HepG2 (cell line): ENCODE data around the gene ZNF394. TPM values are rescaled to one million over a fixed set of nuclear protein-coding genes. Genes with fewer than 3 reads are reported as not detected.

Source experiments
- ATF1 ChIP-seq: IDR thresholded peaks from 2 replicates; pipeline ENCODE4 v1.6.1; 2016; ENCODE audit warnings: mild to moderate bottlenecking, control low read depth
- DBP ChIP-seq: sonication (generic); formaldehyde crosslinking; IDR thresholded peaks from 2 replicates; pipeline ENCODE4 v1.4.0; 2020; ENCODE audit warnings: missing genetic modification reagents; ENCODE audit errors: not compliant biosample characterization
- FOSL2 ChIP-seq: sonication (generic); formaldehyde crosslinking; IDR thresholded peaks from 2 replicates; pipeline ENCODE4 v1.4.0; 2020; ENCODE audit warnings: missing genetic modification reagents
- GATAD1 ChIP-seq: IDR thresholded peaks from 2 replicates; pipeline ENCODE4 v1.6.1; 2016; ENCODE audit warnings: missing genetic modification reagents, missing compliant biosample characterization
- HOXA3 ChIP-seq: sonication (generic); formaldehyde crosslinking; IDR thresholded peaks from 2 replicates; pipeline ENCODE4 v1.5.0; 2020; ENCODE audit warnings: missing genetic modification reagents
- IKZF1 ChIP-seq: fragments of 450-650 bp; IDR thresholded peaks from 2 replicates; pipeline ENCODE4 v1.7.1; 2016
- JUND ChIP-seq: sonication (generic); formaldehyde crosslinking; IDR thresholded peaks from 2 replicates; pipeline ENCODE4 v1.8.0; 2022; ENCODE audit warnings: mild to moderate bottlenecking, missing genetic modification reagents
- KDM6A ChIP-seq: IDR thresholded peaks from 2 replicates; pipeline ENCODE4 v1.6.1; 2016; ENCODE audit warnings: low read depth
- MAFK ChIP-seq, 2 experiments: IDR thresholded peaks in 1 of 2; conservative IDR thresholded peaks in 1 of 2; 2 replicates each; pipeline ENCODE4 v1.6.1; 2011; ENCODE audit warnings: improper control_type of control experiment in 2 of 2, low read length in 2 of 2
- MLXIP ChIP-seq: sonication (generic); formaldehyde crosslinking; IDR thresholded peaks from 2 replicates; pipeline ENCODE4 v1.9.0; 2021; ENCODE audit warnings: missing genetic modification reagents, borderline replicate concordance
- NFKBIZ ChIP-seq: IDR thresholded peaks from 2 replicates; pipeline ENCODE4 v1.6.1; 2018; ENCODE audit warnings: missing genetic modification reagents, missing compliant biosample characterization
- ONECUT2 ChIP-seq: sonication (generic); formaldehyde crosslinking; IDR thresholded peaks from 2 replicates; pipeline ENCODE4 v1.4.0; 2020; ENCODE audit warnings: missing genetic modification reagents
- SMC3 ChIP-seq: IDR thresholded peaks from 2 replicates; pipeline ENCODE4 v1.6.1; 2011; ENCODE audit warnings: low read length, improper control_type of control experiment
- TMF1 ChIP-seq: sonication (generic); formaldehyde crosslinking; IDR thresholded peaks from 2 replicates; pipeline ENCODE4 v1.8.1; 2022; ENCODE audit warnings: low read depth, missing genetic modification reagents
- WIZ ChIP-seq: sonication (generic); formaldehyde crosslinking; IDR thresholded peaks from 2 replicates; pipeline ENCODE4 v1.5.1; 2020; ENCODE audit warnings: mild to moderate bottlenecking, missing genetic modification reagents
- ZBTB1 ChIP-seq: sonication (generic); formaldehyde crosslinking; IDR thresholded peaks from 2 replicates; pipeline ENCODE4 v1.4.0; 2020; ENCODE audit warnings: missing genetic modification reagents, borderline replicate concordance
- ZKSCAN5 ChIP-seq: sonication (generic); formaldehyde crosslinking; IDR thresholded peaks from 2 replicates; pipeline ENCODE4 v1.5.1; 2020; ENCODE audit warnings: mild to moderate bottlenecking, missing genetic modification reagents
- ZNF274 ChIP-seq: sonication (generic); formaldehyde crosslinking; IDR thresholded peaks from 2 replicates; pipeline ENCODE4 v1.5.1; 2020; ENCODE audit warnings: mild to moderate bottlenecking, missing genetic modification reagents
- ZNF337 ChIP-seq: sonication (generic); formaldehyde crosslinking; IDR thresholded peaks from 2 replicates; pipeline ENCODE4 v1.5.1; 2020; ENCODE audit warnings: missing genetic modification reagents, low read depth, mild to moderate bottlenecking, borderline replicate concordance
- ZNF446 ChIP-seq: sonication (generic); formaldehyde crosslinking; IDR thresholded peaks from 2 replicates; pipeline ENCODE4 v1.5.0; 2020; ENCODE audit warnings: mild to moderate bottlenecking, missing genetic modification reagents
- ZNF790 ChIP-seq: sonication (generic); formaldehyde crosslinking; IDR thresholded peaks from 2 replicates; pipeline ENCODE4 v1.8.0; 2022; ENCODE audit warnings: missing genetic modification reagents, mild to moderate bottlenecking, borderline replicate concordance
- polyA plus RNA-seq, 8 experiments: library from polyadenylated mRNA; depleted of rRNA in 3 of 8; stranded (reverse) in 7 of 8; unstranded in 1 of 8; fragments of >200 nt; fragmentation: Illumina TruSeq in 4 of 8; extraction: Trizol in 4 of 8; gene quantifications; 2 replicates each; pipeline versions ENCODE4 v1.2.1 to v1.2.3, GENCODE V29; 2011 to 2016; ENCODE audit warnings: low read depth in 4 of 8, missing spikeins in 1 of 8, mixed read lengths in 1 of 8; ENCODE audit not compliant: insufficient read depth in 1 of 8
- total RNA-seq, 5 experiments: library from RNA; depleted of rRNA; stranded (reverse); fragments of >200 nt; fragmentation: Illumina TruSeq; extraction: Trizol; gene quantifications; 2 replicates each; pipeline ENCODE4 v1.2.3, GENCODE V29; 2016; ENCODE audit warnings: low read depth in 1 of 5
- TF ChIP-seq, protein P1 (sequence below): IDR thresholded peaks from 2 replicates; pipeline ENCODE4 v1.6.1; 2016; ENCODE audit warnings: low read depth, borderline replicate concordance
- TF ChIP-seq, protein P2 (sequence below): sonication (generic); formaldehyde crosslinking; IDR thresholded peaks from 2 replicates; pipeline ENCODE4 v1.4.0; 2020; ENCODE audit warnings: missing genetic modification reagents

Gene ZNF394
- total and polyA plus RNA-seq, 2 of the 13 experiments (the other 11 are each of a cell fraction or from before 2014, with no cell fraction given): 7.8 to 19.6 TPM

DNA sequence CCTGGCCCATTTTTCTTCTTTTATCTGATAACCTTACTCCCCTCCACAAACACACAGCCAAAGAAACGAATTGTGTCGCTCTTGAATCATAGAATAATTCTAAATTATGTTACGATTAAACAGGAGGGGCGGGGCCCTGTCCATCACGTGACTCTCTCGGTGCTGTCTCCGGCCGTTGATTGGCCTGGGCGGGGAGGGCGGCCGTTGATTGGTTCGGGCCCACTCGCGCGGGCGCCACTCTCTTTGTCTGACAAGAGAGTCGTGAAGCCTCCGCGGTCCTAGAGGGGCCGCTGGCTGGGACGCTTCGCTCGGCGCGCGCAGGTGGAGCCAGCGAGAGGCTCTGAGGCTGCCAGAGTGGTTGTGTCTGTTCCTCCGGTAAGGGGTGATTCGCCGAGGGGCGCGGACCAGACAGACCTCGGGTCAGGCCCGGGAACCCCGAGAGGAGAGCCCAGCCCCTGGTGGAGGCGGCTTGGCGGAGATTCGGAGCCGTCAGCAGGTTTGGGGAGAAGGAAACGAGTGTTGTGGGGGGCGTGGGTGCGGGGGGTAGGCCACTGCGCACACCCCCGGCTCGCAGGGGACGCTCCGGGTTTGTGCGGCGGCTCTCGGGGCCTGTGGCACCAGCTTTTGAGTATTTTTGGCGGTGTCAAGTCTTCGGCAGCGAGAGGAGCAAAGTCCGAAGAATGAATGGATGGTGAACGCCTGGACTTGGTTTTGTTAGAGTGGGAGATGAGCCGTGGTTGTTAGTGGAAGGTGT is 27.3 kb downstream of the ZNF394 start, which contains the start of gene ZNF789 (continued):
- TF ChIP-seq ONECUT2 (CRISPR knock-in tag): no peak
- no peak for TF ChIP-seq SMC3
- TF ChIP-seq, protein P1, sequence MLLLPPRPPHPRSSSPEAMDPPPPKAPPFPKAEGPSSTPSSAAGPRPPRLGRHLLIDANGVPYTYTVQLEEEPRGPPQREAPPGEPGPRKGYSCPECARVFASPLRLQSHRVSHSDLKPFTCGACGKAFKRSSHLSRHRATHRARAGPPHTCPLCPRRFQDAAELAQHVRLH (CRISPR knock-in tag): no peak
- no peak for TF ChIP-seq JUND
- TF ChIP-seq GATAD1 (CRISPR knock-in tag): peak; percentile 87
- TF ChIP-seq HOXA3 (CRISPR knock-in tag): peak; percentile 62
- TF ChIP-seq ZNF274: peak; percentile 15; the same call in 1 of the 2 replicates
- TF ChIP-seq MAFK (conservative IDR thresholded peaks at IDR 0.05 in 1 of 2, IDR thresholded peaks at IDR 0.05 in 1 of 2; ENCODE audit: low read length in 2 of 2): no peak
- TF ChIP-seq ZBTB1 (CRISPR knock-in tag): no peak
- TF ChIP-seq ZNF337 (CRISPR knock-in tag): no peak
- TF ChIP-seq NFKBIZ (CRISPR knock-in tag): no peak
- 0 out of 2 replicates have a peak, but pooled peaks have one; percentile 70 for TF ChIP-seq ZNF790 (CRISPR knock-in tag)
- no peak for TF ChIP-seq WIZ (CRISPR knock-in tag)
- TF ChIP-seq, protein P2, sequence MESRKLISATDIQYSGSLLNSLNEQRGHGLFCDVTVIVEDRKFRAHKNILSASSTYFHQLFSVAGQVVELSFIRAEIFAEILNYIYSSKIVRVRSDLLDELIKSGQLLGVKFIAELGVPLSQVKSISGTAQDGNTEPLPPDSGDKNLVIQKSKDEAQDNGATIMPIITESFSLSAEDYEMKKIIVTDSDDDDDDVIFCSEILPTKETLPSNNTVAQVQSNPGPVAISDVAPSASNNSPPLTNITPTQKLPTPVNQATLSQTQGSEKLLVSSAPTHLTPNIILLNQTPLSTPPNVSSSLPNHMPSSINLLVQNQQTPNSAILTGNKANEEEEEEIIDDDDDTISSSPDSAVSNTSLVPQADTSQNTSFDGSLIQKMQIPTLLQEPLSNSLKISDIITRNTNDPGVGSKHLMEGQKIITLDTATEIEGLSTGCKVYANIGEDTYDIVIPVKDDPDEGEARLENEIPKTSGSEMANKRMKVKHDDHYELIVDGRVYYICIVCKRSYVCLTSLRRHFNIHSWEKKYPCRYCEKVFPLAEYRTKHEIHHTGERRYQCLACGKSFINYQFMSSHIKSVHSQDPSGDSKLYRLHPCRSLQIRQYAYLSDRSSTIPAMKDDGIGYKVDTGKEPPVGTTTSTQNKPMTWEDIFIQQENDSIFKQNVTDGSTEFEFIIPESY: no peak
- 0 out of 2 replicates have a peak, but pooled peaks have one; percentile 12 for TF ChIP-seq FOSL2 (CRISPR knock-in tag)
- 0 out of 2 replicates have a peak, but pooled peaks have one; percentile 24 for TF ChIP-seq ATF1 (CRISPR knock-in tag)
- TF ChIP-seq ZNF446 (CRISPR knock-in tag): peak; percentile 23; the same call in 1 of the 2 replicates
- TF ChIP-seq ZKSCAN5: 0 out of 2 replicates have a peak, but pooled peaks have one; percentile 33
- no peak for TF ChIP-seq KDM6A (CRISPR knock-in tag)
- no peak for TF ChIP-seq IKZF1
- TF ChIP-seq MLXIP (CRISPR knock-in tag): no peak
- no peak for TF ChIP-seq DBP
- TF ChIP-seq TMF1 (CRISPR knock-in tag): no peak
